A673 (cell line): ENCODE results near the gene GABRB1.

Experiments used
- CTCF ChIP-seq: fragments of 300-800, 200-600 bp; sonication (generic); conservative IDR thresholded peaks from 2 replicates; pipeline ENCODE4 v1.5.1; 2017; ENCODE audit warnings: low read depth, mild to moderate bottlenecking, antibody characterized with exemption, low read length, moderate library complexity, mixed read lengths
- EZH2 ChIP-seq: fragments of 200-600 bp; sonication (generic); IDR thresholded peaks from 2 replicates; pipeline ENCODE4 v1.6.1; 2017; ENCODE audit warnings: borderline replicate concordance, low read depth, mild to moderate bottlenecking, mixed read lengths, antibody characterized with exemption, low read length; ENCODE audit not compliant: poor library complexity, severe bottlenecking

- no peak for TF ChIP-seq CTCF
- TF ChIP-seq EZH2, result no peak
Observed at GRCh38 chr4:47010347-47010911, 20.9 kb upstream of the GABRB1 start.
